ENCODE data around the gene DEPDC1. TPM values are rescaled to one million over a fixed set of nuclear protein-coding genes. Genes with fewer than 3 reads are reported as not detected.
A peak's percentile ranks its signal among the peaks of the same experiment; 100 is the strongest.

DEPDC1 gene
- total RNA-seq (0.07 TPM in 1 of 2 replicates, not detected in the other), polyA plus RNA-seq (0.03 TPM in 1 of 2 replicates, not detected in the other), polyA minus RNA-seq (0.14 TPM in 1 of 2 replicates, not detected in the other)
- total RNA-seq (2013) = 0.42 TPM

- intact Hi-C loops (cut with micrococcal nuclease) = no loop called here
- Histone ChIP-seq H3K27me3 (replicated peaks in 1 of 4; ENCODE audit: control extremely low read depth in 1 of 4, control insufficient read depth in 3 of 4, insufficient read depth in 4 of 4, low read length in 3 of 4) (peaks cover 0 to 15% (median 3%) of the 10 kb centered on the region in 4 experiments), H3K9ac (ENCODE audit: low read length) (peak within 1 kb of the TSS; percentile 78), H3K9me3 (ENCODE audit: control extremely low read depth in 1 of 3, control insufficient read depth in 2 of 3, insufficient read depth in 1 of 3, low read length in 2 of 3) (no peaks in the 10 kb centered on the region), H4K20me1 (ENCODE audit: control insufficient read depth, insufficient read depth, low read length, poor library complexity, severe bottlenecking) (no peaks in the 10 kb centered on the region), H3K4me3 (ENCODE audit: control extremely low read depth in 1 of 5, extremely low read depth in 1 of 5, insufficient read depth in 1 of 5, low read depth in 2 of 5, low read length in 4 of 5) (peak within 1 kb of the TSS; percentile 52 to 69 (median 68)), H3K79me2 (ENCODE audit: control insufficient read depth, insufficient read depth, low read length) (no peaks in the 10 kb centered on the region), H3K4me2 (replicated peaks; ENCODE audit: low read depth, low read length, poor library complexity, severe bottlenecking) (peak within 1 kb of the TSS; percentile 83), H3K4me1 (ENCODE audit: control insufficient read depth in 2 of 2, insufficient read depth in 2 of 2, low read length in 2 of 2) (peaks cover 16 to 17% of the 10 kb centered on the region in 2 donors), H3K36me3 (replicated peaks in 1 of 2; ENCODE audit: control extremely low read depth in 1 of 2, control insufficient read depth in 1 of 2, extremely low read depth in 1 of 2, insufficient read depth in 2 of 2, low read length in 1 of 2) (no peaks in the 10 kb centered on the region), H2AFZ (ENCODE audit: insufficient read depth, low read depth, low read length, poor library complexity, severe bottlenecking) (peak within 1 kb of the TSS; percentile 80), H3K27ac (ENCODE audit: low read length in 2 of 2) (peak within 1 kb of the TSS in 1 of 2 donors; percentile 46)
- peaks cover 2% of the 10 kb centered on the region for H3K9me3 Mint-ChIP-seq (ENCODE audit: insufficient read depth)
- peaks cover 21% of the 10 kb centered on the region for H3K4me1 Mint-ChIP-seq
- POLR2A ChIA-PET = no interaction called here
- peak; percentile 94 for ATAC-seq (ENCODE audit: low read depth)
- peak; percentile 75 for DNase-seq
- peaks cover 24% of the 10 kb centered on the region for H3K27me3 Mint-ChIP-seq
- H3K4me3 Mint-ChIP-seq = peak within 1 kb of the TSS; percentile 88
- TF ChIP-seq CTCF (IDR thresholded peaks at IDR 0.05) (no peak), EZH2 (IDR thresholded peaks at IDR 0.05; ENCODE audit: borderline replicate concordance, insufficient read depth, low read depth, low read length, poor library complexity, severe bottlenecking) (no peak)
- under 1% methylated on average over 59 of the region's 64 CpGs for WGBS (ENCODE audit: insufficient coverage)
- no peak within 1 kb of the TSS for H3K27ac Mint-ChIP-seq
- CTCF ChIA-PET = no interaction called here
Measured at GRCh38 chr1:68496680-68497357, at the start of gene DEPDC1. TSS of gene DEPDC1 (minus strand) at chr1:68497082. CDS start at chr1:68496999, 83 bp downstream.

GRCh38 chr1:68544651-68545050 is 47.8 kb upstream of the DEPDC1 start:
- Mint-ChIP-seq H3K27me3 (peaks cover 5% of the 10 kb centered on the region), H3K4me3 (no peak overlapping the region), H3K27ac (no peak overlapping the region), H3K9me3 (ENCODE audit: insufficient read depth) (peaks cover 5% of the 10 kb centered on the region), H3K4me1 (no peaks in the 10 kb centered on the region)
- H3K79me2 ChIP-seq (ENCODE audit: control insufficient read depth, insufficient read depth, low read length) = no peaks in the 10 kb centered on the region
- DNase-seq (no peak), ATAC-seq (ENCODE audit: low read depth) (no peak)
- H3K27me3 ChIP-seq (replicated peaks in 1 of 4; ENCODE audit: control extremely low read depth in 1 of 4, control insufficient read depth in 3 of 4, insufficient read depth in 4 of 4, low read length in 3 of 4) = no peaks in the 10 kb centered on the region
- no peak overlapping the region for H3K4me3 ChIP-seq (ENCODE audit: control extremely low read depth in 1 of 5, extremely low read depth in 1 of 5, insufficient read depth in 1 of 5, low read depth in 2 of 5, low read length in 4 of 5)
- H2AFZ ChIP-seq (ENCODE audit: insufficient read depth, low read depth, low read length, poor library complexity, severe bottlenecking) = no peak overlapping the region
- no CpG with 5 or more reads among the region's 4 CpGs for WGBS (ENCODE audit: insufficient coverage)
- H3K4me1 ChIP-seq (ENCODE audit: control insufficient read depth in 2 of 2, insufficient read depth in 2 of 2, low read length in 2 of 2) = no peaks in the 10 kb centered on the region
- no peaks in the 10 kb centered on the region for H3K36me3 ChIP-seq (replicated peaks in 1 of 2; ENCODE audit: control extremely low read depth in 1 of 2, control insufficient read depth in 1 of 2, extremely low read depth in 1 of 2, insufficient read depth in 2 of 2, low read length in 1 of 2)
- peaks cover 0 to 14% (median 0%) of the 10 kb centered on the region in 3 donors for H3K9me3 ChIP-seq (ENCODE audit: control extremely low read depth in 1 of 3, control insufficient read depth in 2 of 3, insufficient read depth in 1 of 3, low read length in 2 of 3)
- TF ChIP-seq EZH2 (IDR thresholded peaks at IDR 0.05; ENCODE audit: borderline replicate concordance, insufficient read depth, low read depth, low read length, poor library complexity, severe bottlenecking) = no peak
- TF ChIP-seq CTCF (IDR thresholded peaks at IDR 0.05) = no peak
- no peak overlapping the region for H3K27ac ChIP-seq (ENCODE audit: low read length in 2 of 2)
- no peak overlapping the region for H3K9ac ChIP-seq (ENCODE audit: low read length)
- no peak overlapping the region for H3K4me2 ChIP-seq (replicated peaks; ENCODE audit: low read depth, low read length, poor library complexity, severe bottlenecking)
- POLR2A ChIA-PET = no interaction called here
- H4K20me1 ChIP-seq (ENCODE audit: control insufficient read depth, insufficient read depth, low read length, poor library complexity, severe bottlenecking) = no peaks in the 10 kb centered on the region
- CTCF ChIA-PET = no interaction called here
- intact Hi-C loops (cut with micrococcal nuclease) = no loop called here
